Neural cell (in vitro differentiated cells): ENCODE measurements around the gene UBASH3B. TPM values are rescaled to one million over a fixed set of nuclear protein-coding genes. Genes with fewer than 3 reads are reported as not detected.

Source experiments
- H2AFZ ChIP-seq: fragments of 200-600, 300-800 bp; sonication (generic), shearing (Covaris generic); 2 replicates; pipeline ENCODE4 v1.6.0; 2014; ENCODE audit warnings: low read depth, mild to moderate bottlenecking, antibody characterized with exemption, low read length, moderate library complexity
- H3F3A ChIP-seq: fragments of 200-600 bp; shearing (Covaris generic); 2 replicates; pipeline ENCODE4 v1.6.1; 2016; ENCODE audit warnings: mild to moderate bottlenecking, moderate library complexity, mixed read lengths, antibody characterized with exemption, low read length; ENCODE audit not compliant: insufficient read depth, poor library complexity, severe bottlenecking
- H3K27ac ChIP-seq: fragments of 200-600, 300-800 bp; sonication (generic), shearing (Covaris generic); 2 replicates; pipeline ENCODE4 v1.5.1; 2014; ENCODE audit warnings: mild to moderate bottlenecking, low read length, moderate library complexity
- H3K27me3 ChIP-seq: fragments of 300-800, 200-600 bp; sonication (generic), shearing (Covaris generic); 2 replicates; pipeline ENCODE4 v1.6.0; 2014; ENCODE audit warnings: mild to moderate bottlenecking, low read depth, low read length, moderate library complexity; ENCODE audit not compliant: insufficient read depth
- H3K36me3 ChIP-seq: fragments of 300-800, 200-600 bp; sonication (generic), shearing (Covaris generic); 2 replicates; pipeline ENCODE4 v1.5.1; 2014; ENCODE audit warnings: mild to moderate bottlenecking, antibody characterized with exemption, low read length, moderate library complexity; ENCODE audit not compliant: insufficient read depth
- H3K4me2 ChIP-seq: fragments of 300-800, 200-600 bp; sonication (generic), shearing (Covaris generic); 2 replicates; pipeline ENCODE4 v1.6.0; 2014; ENCODE audit warnings: mild to moderate bottlenecking, low read length
- H3K4me3 ChIP-seq: fragments of 300-800, 200-600 bp; sonication (generic), shearing (Covaris generic); 2 replicates; pipeline ENCODE4 v1.5.1; 2014; ENCODE audit warnings: mild to moderate bottlenecking, low read length, moderate library complexity
- H3K79me2 ChIP-seq: fragments of 200-600 bp; shearing (Covaris generic); replicated peaks from 2 replicates; pipeline ENCODE4 v1.6.0; 2014; ENCODE audit warnings: mild to moderate bottlenecking, low read length, moderate library complexity; ENCODE audit not compliant: insufficient read depth
- H3K9ac ChIP-seq: fragments of 300-800, 200-600 bp; sonication (generic), shearing (Covaris generic); 2 replicates; pipeline ENCODE4 v1.6.1; 2016; ENCODE audit warnings: mild to moderate bottlenecking, low read length, mixed read lengths
- H3K9me2 ChIP-seq: fragments of 200-600 bp; shearing (Covaris generic); 2 replicates; pipeline ENCODE4 v1.6.1; 2016; ENCODE audit warnings: mild to moderate bottlenecking, low read length, mixed read lengths; ENCODE audit not compliant: insufficient read depth
- H3K9me3 ChIP-seq: fragments of 200-600, 300-800 bp; sonication (generic), shearing (Covaris generic); 2 replicates; pipeline ENCODE4 v1.6.1; 2016; ENCODE audit warnings: mild to moderate bottlenecking, mixed run types, low read length, moderate library complexity, mixed read lengths
- H4K20me1 ChIP-seq: fragments of 200-600 bp; shearing (Covaris generic); 2 replicates; pipeline ENCODE4 v1.6.1; 2016; ENCODE audit warnings: mild to moderate bottlenecking, mixed run types; ENCODE audit not compliant: insufficient read depth
- CTCF ChIP-seq: fragments of 450-650 bp; IDR thresholded peaks from 2 replicates; pipeline ENCODE4 v1.5.1; 2014; ENCODE audit warnings: antibody characterized with exemption, mild to moderate bottlenecking, moderate library complexity; ENCODE audit not compliant: poor library complexity, severe bottlenecking
- EP300 ChIP-seq: fragments of 450-650 bp; conservative IDR thresholded peaks from 2 replicates; pipeline ENCODE4 v1.6.1; 2014; ENCODE audit warnings: antibody characterized with exemption, mild to moderate bottlenecking, moderate library complexity; ENCODE audit not compliant: poor library complexity, severe bottlenecking
- EZH2 ChIP-seq: fragments of 200-600, 300-800 bp; shearing (Covaris generic), sonication (generic); IDR thresholded peaks from 2 replicates; pipeline ENCODE4 v1.6.1; 2014; ENCODE audit warnings: antibody characterized with exemption, low read length, borderline replicate concordance, mild to moderate bottlenecking; ENCODE audit not compliant: insufficient read depth, poor library complexity, severe bottlenecking
- MXI1 ChIP-seq: fragments of 450-650 bp; conservative IDR thresholded peaks from 2 replicates; pipeline ENCODE4 v1.6.1; 2014; ENCODE audit warnings: antibody characterized with exemption, mild to moderate bottlenecking; ENCODE audit not compliant: poor library complexity, severe bottlenecking
- POLR2AphosphoS5 ChIP-seq: IDR thresholded peaks from 2 replicates; pipeline ENCODE4 v1.6.1; 2012
- RAD21 ChIP-seq: fragments of 450-650 bp; conservative IDR thresholded peaks from 2 replicates; pipeline ENCODE4 v1.6.1; 2014; ENCODE audit warnings: antibody characterized with exemption, mild to moderate bottlenecking, moderate library complexity
- SMC3 ChIP-seq: fragments of 450-650 bp; conservative IDR thresholded peaks from 2 replicates; pipeline ENCODE4 v1.6.1; 2014; ENCODE audit warnings: antibody characterized with exemption, mild to moderate bottlenecking, moderate library complexity; ENCODE audit not compliant: poor library complexity
- TAF1 ChIP-seq: IDR thresholded peaks from 2 replicates; pipeline ENCODE4 v1.6.1; 2012; ENCODE audit warnings: low read depth
- polyA plus RNA-seq: library from polyadenylated mRNA; depleted of rRNA; stranded (reverse); fragments of >200 nt; gene quantifications from 2 replicates; pipeline ENCODE4 v1.2.3, GENCODE V29; 2014
- TF ChIP-seq, protein P1 (sequence below): IDR thresholded peaks from 2 replicates; pipeline ENCODE4 v1.6.1; 2012; ENCODE audit warnings: borderline replicate concordance

The UBASH3B gene
- polyA plus RNA-seq, 1 donor from 2014 or later: 4.2 TPM

- Histone ChIP-seq H2AFZ (no peak overlapping the region), H4K20me1 (no peaks in the 10 kb centered on the region), H3K9me2 (no peaks in the 10 kb centered on the region), H3K79me2 (no peaks in the 10 kb centered on the region), H3K9ac (no peak overlapping the region), H3K4me2 (no peak overlapping the region), H3K9me3 (no peaks in the 10 kb centered on the region), H3K36me3 (no peaks in the 10 kb centered on the region), H3K27me3 (no peaks in the 10 kb centered on the region), H3F3A (no peaks in the 10 kb centered on the region), H3K4me3 (no peak overlapping the region), H3K27ac (no peak overlapping the region)
- TF ChIP-seq, protein P1, sequence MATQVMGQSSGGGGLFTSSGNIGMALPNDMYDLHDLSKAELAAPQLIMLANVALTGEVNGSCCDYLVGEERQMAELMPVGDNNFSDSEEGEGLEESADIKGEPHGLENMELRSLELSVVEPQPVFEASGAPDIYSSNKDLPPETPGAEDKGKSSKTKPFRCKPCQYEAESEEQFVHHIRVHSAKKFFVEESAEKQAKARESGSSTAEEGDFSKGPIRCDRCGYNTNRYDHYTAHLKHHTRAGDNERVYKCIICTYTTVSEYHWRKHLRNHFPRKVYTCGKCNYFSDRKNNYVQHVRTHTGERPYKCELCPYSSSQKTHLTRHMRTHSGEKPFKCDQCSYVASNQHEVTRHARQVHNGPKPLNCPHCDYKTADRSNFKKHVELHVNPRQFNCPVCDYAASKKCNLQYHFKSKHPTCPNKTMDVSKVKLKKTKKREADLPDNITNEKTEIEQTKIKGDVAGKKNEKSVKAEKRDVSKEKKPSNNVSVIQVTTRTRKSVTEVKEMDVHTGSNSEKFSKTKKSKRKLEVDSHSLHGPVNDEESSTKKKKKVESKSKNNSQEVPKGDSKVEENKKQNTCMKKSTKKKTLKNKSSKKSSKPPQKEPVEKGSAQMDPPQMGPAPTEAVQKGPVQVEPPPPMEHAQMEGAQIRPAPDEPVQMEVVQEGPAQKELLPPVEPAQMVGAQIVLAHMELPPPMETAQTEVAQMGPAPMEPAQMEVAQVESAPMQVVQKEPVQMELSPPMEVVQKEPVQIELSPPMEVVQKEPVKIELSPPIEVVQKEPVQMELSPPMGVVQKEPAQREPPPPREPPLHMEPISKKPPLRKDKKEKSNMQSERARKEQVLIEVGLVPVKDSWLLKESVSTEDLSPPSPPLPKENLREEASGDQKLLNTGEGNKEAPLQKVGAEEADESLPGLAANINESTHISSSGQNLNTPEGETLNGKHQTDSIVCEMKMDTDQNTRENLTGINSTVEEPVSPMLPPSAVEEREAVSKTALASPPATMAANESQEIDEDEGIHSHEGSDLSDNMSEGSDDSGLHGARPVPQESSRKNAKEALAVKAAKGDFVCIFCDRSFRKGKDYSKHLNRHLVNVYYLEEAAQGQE: no peak
- TF ChIP-seq MXI1 (no peak), TAF1 (no peak), EP300 (no peak), EZH2 (no peak), CTCF (no peak), POLR2AphosphoS5 (no peak), RAD21 (no peak), SMC3 (no peak)
These were observed 22.9 kb downstream of the UBASH3B start for GRCh38 chr11:122678406-122678805.

DNA sequence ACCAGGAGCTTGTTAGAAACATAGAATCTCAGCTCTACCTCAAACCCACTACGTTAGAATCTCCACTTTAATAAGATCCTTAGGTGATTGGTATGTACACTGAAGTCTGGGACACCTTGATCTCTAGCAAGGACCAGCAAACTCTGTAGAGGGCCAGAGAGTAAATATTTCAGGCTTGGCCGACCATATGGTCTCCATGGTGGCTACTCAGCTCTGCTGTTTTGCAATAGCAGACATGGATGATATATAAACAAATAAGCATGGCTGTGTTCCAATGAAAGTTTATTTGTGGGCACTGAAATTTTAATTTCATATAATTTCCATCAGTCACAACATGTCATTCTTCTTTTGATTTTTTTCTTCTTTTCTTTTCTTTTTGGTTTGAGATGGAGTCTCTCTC is 23.9 kb downstream of the UBASH3B start:
- TF ChIP-seq RAD21 (no peak), CTCF (no peak), SMC3 (no peak), EZH2 (no peak), TAF1 (no peak), POLR2AphosphoS5 (no peak), MXI1 (no peak)
- TF ChIP-seq, protein P1: no peak
- no peak overlapping the region for H2AFZ ChIP-seq
- no peaks in the 10 kb centered on the region for H3F3A ChIP-seq
- no peak overlapping the region for H3K4me3 ChIP-seq
- no peaks in the 10 kb centered on the region for H3K36me3 ChIP-seq
- no peaks in the 10 kb centered on the region for H3K79me2 ChIP-seq
- H3K27me3 ChIP-seq: no peaks in the 10 kb centered on the region
- H3K4me2 ChIP-seq: no peak overlapping the region
- no peak overlapping the region for H3K9ac ChIP-seq
- no peaks in the 10 kb centered on the region for H3K9me2 ChIP-seq
- H3K27ac ChIP-seq: no peak overlapping the region
- no peaks in the 10 kb centered on the region for H4K20me1 ChIP-seq
- no peaks in the 10 kb centered on the region for H3K9me3 ChIP-seq
